Measurements from ENCODE around the gene OR4F15.

Gene OR4F15

GRCh38 chr15:101803676-101804075, 8.3 kb upstream of the OR4F15 start:
- no peak for DNase-seq (ENCODE audit: low read depth in 2 of 2)

- DNase-seq (ENCODE audit: low read depth in 2 of 2) = no peak
These were observed 7.6 kb upstream of the OR4F15 start for GRCh38 chr15:101804375-101804774.

- no peak for DNase-seq (ENCODE audit: low read depth in 2 of 2)
These were observed 7.1 kb upstream of the OR4F15 start for GRCh38 chr15:101804941-101805340.

GRCh38 chr15:101805605-101806345, 6.2 kb upstream of the OR4F15 start:
- no peak for DNase-seq (ENCODE audit: low read depth in 2 of 2)

GRCh38 chr15:101807345-101807945, 4.6 kb upstream of the OR4F15 start:
- DNase-seq (ENCODE audit: low read depth in 2 of 2) = no peak

- no peak for DNase-seq (ENCODE audit: low read depth in 2 of 2)
These were observed 3.8 kb upstream of the OR4F15 start for GRCh38 chr15:101808201-101808600.

GRCh38 chr15:101810456-101810855, 1.5 kb upstream of the OR4F15 start:
- DNase-seq (ENCODE audit: low read depth in 2 of 2) = no peak

GRCh38 chr15:101810876-101811275, 1.1 kb upstream of the OR4F15 start:
- no peak for DNase-seq (ENCODE audit: low read depth in 2 of 2)

- DNase-seq (ENCODE audit: low read depth in 2 of 2) = no peak
These were observed 2.0 kb downstream of the OR4F15 start for GRCh38 chr15:101813803-101814534.

- no peak for DNase-seq (ENCODE audit: low read depth in 2 of 2)
These were observed 8.8 kb downstream of the OR4F15 start for GRCh38 chr15:101820781-101821180.

GRCh38 chr15:101827257-101827656, 15.3 kb downstream of the OR4F15 start:
- no peak for DNase-seq (ENCODE audit: low read depth in 2 of 2)

GRCh38 chr15:101828774-101829173, 16.8 kb downstream of the OR4F15 start:
- DNase-seq (ENCODE audit: low read depth in 2 of 2) = no peak

- DNase-seq (ENCODE audit: low read depth in 2 of 2) = no peak
These were observed 29.7 kb downstream of the OR4F15 start for GRCh38 chr15:101841656-101842055.

GRCh38 chr15:101844916-101845315, 32.9 kb downstream of the OR4F15 start:
- DNase-seq (ENCODE audit: low read depth in 2 of 2) = no peak

- DNase-seq (ENCODE audit: low read depth in 2 of 2) = no peak
These were observed 40.4 kb downstream of the OR4F15 start for GRCh38 chr15:101852356-101852755.
